Subcutaneous abdominal adipose tissue (tissue), 5 donors: ENCODE results near the gene AP3S2.
"Not testable (repeated sequence)": the region's sequence is repeated elsewhere in the genome, so short reads cannot be mapped to it uniquely, and the experiment has no call there.

ENCODE experiments used
- H3K27ac ChIP-seq: one replicate; pipeline ENCODE4 v1.7.0; 2013; ENCODE audit warnings: low read depth, mild to moderate bottlenecking, inconsistent platforms, low read length, moderate library complexity
- H3K27me3 ChIP-seq, 5 donors: one replicate each; pipeline ENCODE4 v1.7.0; 2013; ENCODE audit warnings: low read length in 5 of 5, inconsistent platforms in 1 of 5; ENCODE audit not compliant: control insufficient read depth in 5 of 5, insufficient read depth in 4 of 5
- H3K36me3 ChIP-seq, 5 donors: one replicate each; pipeline ENCODE4 v1.7.0; 2013; ENCODE audit warnings: low read length in 5 of 5; ENCODE audit not compliant: control insufficient read depth in 5 of 5, insufficient read depth in 5 of 5
- H3K4me1 ChIP-seq, 5 donors: one replicate each; pipeline ENCODE4 v1.7.0; 2013; ENCODE audit warnings: low read length in 5 of 5, mild to moderate bottlenecking in 3 of 5, moderate library complexity in 1 of 5; ENCODE audit not compliant: control insufficient read depth in 5 of 5, insufficient read depth in 5 of 5
- H3K4me3 ChIP-seq, 5 donors: one replicate each; pipeline ENCODE4 v1.7.0; 2013; ENCODE audit warnings: low read length in 5 of 5, low read depth in 1 of 5
- H3K9ac ChIP-seq, 5 donors: one replicate each; pipeline ENCODE4 v1.7.0; 2013; ENCODE audit warnings: low read length in 5 of 5, mild to moderate bottlenecking in 4 of 5, moderate library complexity in 3 of 5
- H3K9me3 ChIP-seq, 5 donors: one replicate each; pipeline ENCODE4 v1.7.0; 2013; ENCODE audit warnings: low read length in 5 of 5; ENCODE audit not compliant: control insufficient read depth in 5 of 5
- donor health status: healthy.
- donor health status: healthy.
- donor health status: healthy.
- donor health status: healthy.
- donor health status: healthy.

AP3S2 gene

DNA sequence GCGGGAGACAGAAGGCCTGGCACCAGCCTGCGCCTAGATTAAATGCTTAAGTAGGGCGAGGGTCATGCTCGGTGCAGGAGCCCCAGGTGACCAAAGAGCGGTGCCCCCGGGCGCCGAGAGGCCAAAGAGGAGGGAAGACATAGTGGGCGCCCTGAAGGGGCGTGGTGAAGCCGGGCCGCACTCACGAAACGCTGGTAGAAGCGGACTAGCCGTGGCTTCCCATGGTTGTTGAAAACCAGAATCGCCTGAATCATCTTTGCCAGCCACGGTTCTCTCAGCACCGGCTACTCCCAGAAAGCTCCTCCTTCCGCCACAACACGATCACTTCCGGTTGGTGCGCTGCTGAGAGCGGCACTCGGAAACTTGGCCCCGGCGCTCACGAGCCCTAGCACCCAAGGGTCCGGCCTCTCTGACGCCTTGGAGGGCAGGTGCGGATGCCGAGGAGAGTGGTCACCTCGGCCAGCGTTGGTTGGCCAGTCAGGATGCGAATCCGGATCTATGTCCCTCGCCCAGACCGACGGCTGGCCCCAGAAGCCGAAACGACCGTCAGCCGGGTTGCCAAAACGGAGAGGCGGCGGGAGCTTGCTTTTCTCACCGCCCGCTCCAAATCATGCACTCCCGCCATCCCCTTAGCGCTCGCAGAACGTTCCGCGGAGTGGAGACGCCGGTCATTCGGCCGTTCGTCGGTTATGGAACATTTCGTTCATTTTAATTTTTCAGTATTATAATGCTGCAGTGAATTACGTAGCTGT lies at the start of gene AP3S2:
Gene AP3S2 (minus strand): TSS at position 299 of the 752 bp plus-strand sequence. CDS start 45 bp downstream, at position 254.
- peak within 1 kb of the TSS; percentile 94 to 99 (median 96) for H3K9ac ChIP-seq
- H3K9me3 ChIP-seq: no peaks in the 10 kb centered on the region
- H3K4me3 ChIP-seq: peak within 1 kb of the TSS; percentile 84 to 93 (median 88)
- H3K27ac ChIP-seq: peak within 1 kb of the TSS; percentile 98
- H3K27me3 ChIP-seq: no peaks in the 10 kb centered on the region
- peaks cover 5 to 30% (median 17%) of the 10 kb centered on the region in 5 donors for H3K4me1 ChIP-seq
- peaks cover 0 to 1% (median under 1%) of the 10 kb centered on the region in 5 donors for H3K36me3 ChIP-seq

DNA sequence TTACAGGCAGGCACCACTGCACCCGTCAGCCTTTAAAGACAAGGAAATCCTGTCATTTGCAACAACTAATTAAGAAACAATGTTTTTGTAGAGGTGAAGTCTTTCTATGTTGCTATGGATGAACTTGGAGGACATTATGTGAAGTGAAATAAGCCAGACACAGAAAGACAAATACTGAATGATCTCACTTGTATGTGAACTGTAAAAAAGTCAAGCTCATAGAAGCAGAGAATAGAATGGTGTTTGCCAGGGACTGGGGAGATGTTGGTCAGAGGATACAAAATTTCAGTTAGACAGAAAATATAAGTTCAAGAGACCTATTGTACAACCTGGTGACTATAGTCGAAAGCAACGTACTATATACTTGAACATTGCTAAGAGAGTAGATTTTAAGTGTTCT lies 46.1 kb upstream of the AP3S2 start:
- H3K27me3 ChIP-seq: no peaks in the 10 kb centered on the region
- no peaks in the 10 kb centered on the region for H3K4me1 ChIP-seq
- H3K4me3 ChIP-seq: no peak overlapping the region
- H3K27ac ChIP-seq: no peak overlapping the region
- no peaks in the 10 kb centered on the region for H3K9me3 ChIP-seq
- no peaks in the 10 kb centered on the region for H3K36me3 ChIP-seq
- H3K9ac ChIP-seq: no peak overlapping the region

DNA sequence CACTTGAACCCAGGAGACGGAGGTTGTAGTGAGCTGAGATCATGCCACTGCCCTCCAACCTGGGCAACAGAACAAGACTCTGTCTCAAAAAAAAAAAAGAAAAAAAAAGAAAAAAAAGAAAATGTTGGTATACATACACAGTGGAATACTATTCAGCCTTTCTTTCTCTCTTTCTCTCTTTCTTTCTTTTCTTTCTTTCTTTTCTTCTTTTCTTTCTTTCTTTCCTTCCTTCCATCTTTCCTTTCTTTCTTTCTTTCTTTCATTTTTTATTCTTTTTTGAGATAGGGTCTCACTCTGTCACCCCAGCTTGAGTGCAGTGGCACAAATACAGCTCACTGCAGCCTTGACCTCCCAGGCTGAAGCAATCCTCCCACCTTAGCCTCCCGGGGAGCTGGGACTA lies 45.6 kb upstream of the AP3S2 start:
- not testable (repeated sequence) for H3K4me1 ChIP-seq, H3K36me3 ChIP-seq, H3K27ac ChIP-seq, H3K4me3 ChIP-seq, H3K9ac ChIP-seq, H3K27me3 ChIP-seq, H3K9me3 ChIP-seq

DNA sequence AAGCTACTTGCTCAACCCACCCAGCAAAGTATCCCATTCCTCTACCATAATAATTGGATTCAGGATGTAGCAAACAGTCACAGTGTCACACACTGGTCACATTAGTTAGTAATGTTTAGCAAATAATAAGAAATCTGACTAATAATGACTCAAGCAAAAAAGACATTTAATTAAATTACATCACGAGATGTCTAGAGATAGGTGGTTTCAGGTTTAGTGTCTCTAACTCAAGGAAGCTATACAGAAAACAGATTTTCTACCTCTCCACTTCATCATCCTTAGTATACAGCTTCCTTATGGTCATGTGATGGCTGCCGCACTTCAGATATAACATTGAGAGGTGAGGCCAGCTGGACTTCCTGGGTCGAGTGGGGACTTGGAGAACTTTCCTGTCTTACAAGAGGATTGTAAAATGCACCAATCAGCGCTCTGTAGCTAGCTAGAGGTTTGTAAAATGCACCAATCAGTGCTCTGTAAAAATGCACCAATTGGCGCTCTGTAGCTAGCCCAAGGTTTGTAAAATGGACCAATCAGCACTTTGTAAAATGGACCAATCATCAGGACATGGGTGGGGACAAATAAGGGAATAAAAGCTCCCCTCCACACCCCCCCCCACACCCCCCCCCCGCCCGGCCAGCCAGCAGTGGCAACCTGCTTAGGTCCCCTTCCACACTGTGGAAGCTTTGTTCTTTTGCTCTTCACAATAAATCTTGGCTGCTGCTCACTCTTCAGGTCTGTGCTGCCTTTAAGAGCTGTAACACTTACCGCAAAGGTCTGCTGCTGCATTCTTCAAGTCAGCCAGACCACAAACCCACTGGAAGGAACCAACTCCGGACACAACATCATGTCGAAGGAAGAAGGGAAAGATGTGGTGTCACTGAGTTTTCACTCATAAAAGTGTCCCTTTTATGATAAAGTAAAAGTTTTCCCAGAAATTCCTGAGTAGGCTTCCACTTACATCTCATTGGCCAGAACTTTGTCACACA lies 43.9 kb upstream of the AP3S2 start:
- Histone ChIP-seq H3K9me3 (no peaks in the 10 kb centered on the region), H3K36me3 (no peaks in the 10 kb centered on the region), H3K4me1 (no peaks in the 10 kb centered on the region), H3K27ac (no peak overlapping the region), H3K27me3 (no peaks in the 10 kb centered on the region), H3K4me3 (no peak overlapping the region), H3K9ac (no peak overlapping the region)

GRCh38 chr15:89936786-89937265 lies 43.0 kb upstream of the AP3S2 start:
- Histone ChIP-seq H3K27ac (no peak overlapping the region), H3K4me1 (no peaks in the 10 kb centered on the region), H3K36me3 (no peaks in the 10 kb centered on the region), H3K27me3 (no peaks in the 10 kb centered on the region), H3K9ac (no peak overlapping the region), H3K9me3 (no peaks in the 10 kb centered on the region), H3K4me3 (no peak overlapping the region)

- Histone ChIP-seq H3K9me3 (no peaks in the 10 kb centered on the region), H3K27me3 (no peaks in the 10 kb centered on the region), H3K9ac (no peak overlapping the region), H3K27ac (no peak overlapping the region), H3K4me3 (no peak overlapping the region), H3K4me1 (no peaks in the 10 kb centered on the region), H3K36me3 (no peaks in the 10 kb centered on the region)
Observed at GRCh38 chr15:89936051-89936785, 42.4 kb upstream of the AP3S2 start.

GRCh38 chr15:89932880-89933279 lies 39.1 kb upstream of the AP3S2 start:
- H3K9ac ChIP-seq: no peak overlapping the region
- H3K4me3 ChIP-seq: no peak overlapping the region
- no peak overlapping the region for H3K27ac ChIP-seq
- no peaks in the 10 kb centered on the region for H3K36me3 ChIP-seq
- no peaks in the 10 kb centered on the region for H3K9me3 ChIP-seq
- H3K27me3 ChIP-seq: no peaks in the 10 kb centered on the region
- no peaks in the 10 kb centered on the region for H3K4me1 ChIP-seq

- H3K4me1 ChIP-seq: peaks cover 0 to 4% (median 0%) of the 10 kb centered on the region in 5 donors
- no peaks in the 10 kb centered on the region for H3K9me3 ChIP-seq
- H3K36me3 ChIP-seq: no peaks in the 10 kb centered on the region
- no peak overlapping the region for H3K9ac ChIP-seq
- no peaks in the 10 kb centered on the region for H3K27me3 ChIP-seq
- H3K27ac ChIP-seq: no peak overlapping the region
- no peak overlapping the region for H3K4me3 ChIP-seq
Observed at GRCh38 chr15:89928421-89928820, 34.6 kb upstream of the AP3S2 start.

- no peaks in the 10 kb centered on the region for H3K9me3 ChIP-seq
- no peaks in the 10 kb centered on the region for H3K27me3 ChIP-seq
- no peak overlapping the region for H3K4me3 ChIP-seq
- no peaks in the 10 kb centered on the region for H3K36me3 ChIP-seq
- peaks cover 0 to 4% (median 0%) of the 10 kb centered on the region in 5 donors for H3K4me1 ChIP-seq
- no peak overlapping the region for H3K27ac ChIP-seq
- no peak overlapping the region for H3K9ac ChIP-seq
Observed at GRCh38 chr15:89926158-89926557, 32.4 kb upstream of the AP3S2 start.
